ENCODE data around the gene ASNS.

- TF ChIP-seq CTCF (IDR thresholded peaks at IDR 0.05) = no peak
- no peak for TF ChIP-seq POLR2A (IDR thresholded peaks at IDR 0.05)
These were observed 566 bp downstream of the ASNS start for GRCh38 chr7:97871659-97872024.

Measured in lower leg skin (tissue), 3 donors.